Tongue (tissue), 2 donors: ENCODE results near the gene TRAPPC4. TPM values are rescaled to one million over a fixed set of nuclear protein-coding genes. Genes with fewer than 3 reads are reported as not detected.
"Not testable (repeated sequence)": the region's sequence is repeated elsewhere in the genome, so short reads cannot be mapped to it uniquely, and the experiment has no call there.

Source experiments
- DNase-seq: peaks from one replicate; pipeline ENCODE4 v3.0.0-alpha.2; 2015
- total RNA-seq: library from RNA; depleted of rRNA; stranded (reverse); fragments of >200 nt; gene quantifications from one replicate; pipeline ENCODE4 v1.2.3, GENCODE V29; 2014

Gene TRAPPC4
- total RNA-seq, 1 donor from 2014 or later: 29.2 TPM

DNA sequence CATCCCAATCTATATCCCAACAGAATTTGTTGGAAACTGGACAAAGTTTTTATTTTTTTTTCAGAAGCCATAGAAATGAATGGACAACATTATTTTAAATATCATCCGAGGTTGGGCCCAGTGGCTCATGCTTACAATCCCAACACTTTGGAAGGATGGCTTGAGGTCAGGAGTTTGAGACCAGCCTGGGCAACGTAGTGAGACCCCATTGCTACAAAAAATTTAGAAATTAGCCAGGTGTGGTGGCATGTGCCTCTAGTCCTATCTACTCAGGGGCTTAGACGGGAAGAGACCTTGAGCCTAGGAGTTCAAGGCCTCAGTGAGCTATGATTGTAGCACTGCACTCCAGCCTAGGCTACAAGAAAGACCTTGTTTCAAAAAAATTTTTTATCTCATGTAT lies 16.2 kb downstream of the TRAPPC4 start:
- DNase-seq: no peak

DNA sequence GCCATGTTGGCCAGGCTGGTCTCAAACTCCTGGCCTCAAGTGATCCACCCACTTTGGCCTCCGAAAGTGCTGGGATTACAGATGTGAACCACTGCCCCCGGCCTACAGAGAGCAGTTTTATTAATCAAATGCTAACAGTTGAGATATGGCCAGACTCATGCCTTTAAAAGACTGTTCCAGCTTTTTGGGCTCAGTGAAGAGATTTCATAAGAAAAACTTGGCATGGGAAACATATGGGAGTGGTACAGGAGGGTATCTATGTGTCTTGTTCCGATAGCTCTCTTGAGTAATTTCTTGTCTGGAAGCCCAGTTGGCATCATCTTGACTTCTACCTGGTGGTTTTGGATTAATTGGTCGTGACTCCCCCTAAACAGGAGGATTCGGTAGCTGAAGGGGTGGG lies 20.3 kb downstream of the TRAPPC4 start:
- no peak for DNase-seq

DNA sequence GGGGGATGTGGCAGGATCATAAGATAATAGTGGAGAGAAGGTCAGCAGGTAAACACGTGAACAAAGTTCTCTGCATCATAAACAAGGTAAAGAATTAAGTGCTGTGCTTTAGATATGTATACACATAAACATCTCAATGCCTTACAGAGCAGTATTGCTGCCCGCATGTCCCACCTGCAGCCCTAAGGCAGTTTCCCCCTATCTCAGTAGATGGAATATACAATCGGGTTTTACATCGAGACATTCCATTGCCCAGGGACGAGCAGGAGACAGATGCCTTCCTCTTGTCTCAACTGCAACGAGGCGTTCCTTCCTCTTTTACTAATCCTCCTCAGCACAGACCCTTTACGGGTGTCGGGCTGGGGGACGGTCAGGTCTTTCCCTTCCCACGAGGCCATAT lies 20.9 kb downstream of the TRAPPC4 start:
- not testable (repeated sequence) for DNase-seq

DNA sequence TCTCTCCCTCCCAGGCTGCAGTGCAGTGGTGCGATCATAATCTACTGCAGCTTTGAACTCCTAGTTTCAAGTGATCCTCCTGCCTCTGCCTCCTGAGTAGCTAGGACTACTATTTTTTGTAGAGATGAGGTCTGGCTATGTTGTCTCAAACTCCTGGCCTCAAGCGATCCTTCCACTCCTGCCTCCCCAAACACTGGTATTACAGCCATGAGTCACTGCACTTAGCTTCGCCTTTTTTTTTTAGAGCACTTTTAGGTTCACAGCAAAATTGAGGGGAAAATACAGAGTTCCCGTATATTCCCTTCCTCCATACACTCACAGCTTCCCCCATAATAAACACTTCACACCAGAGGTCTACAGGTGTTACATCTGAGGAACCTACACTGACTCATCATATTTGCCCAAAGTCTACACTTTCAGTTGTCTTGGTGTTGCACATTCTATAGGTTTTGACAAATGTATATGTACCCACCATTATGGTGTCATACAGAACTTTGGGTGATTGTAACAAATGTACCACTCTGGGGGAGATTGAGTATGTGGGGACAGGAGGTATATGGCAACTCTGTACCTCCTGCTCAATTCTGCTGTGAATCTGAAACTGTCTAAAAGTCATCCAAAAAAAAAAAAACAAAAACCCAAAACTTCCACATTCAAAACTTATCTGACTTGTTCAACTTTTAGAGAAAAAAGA lies 23.4 kb downstream of the TRAPPC4 start:
- no peak for DNase-seq

DNA sequence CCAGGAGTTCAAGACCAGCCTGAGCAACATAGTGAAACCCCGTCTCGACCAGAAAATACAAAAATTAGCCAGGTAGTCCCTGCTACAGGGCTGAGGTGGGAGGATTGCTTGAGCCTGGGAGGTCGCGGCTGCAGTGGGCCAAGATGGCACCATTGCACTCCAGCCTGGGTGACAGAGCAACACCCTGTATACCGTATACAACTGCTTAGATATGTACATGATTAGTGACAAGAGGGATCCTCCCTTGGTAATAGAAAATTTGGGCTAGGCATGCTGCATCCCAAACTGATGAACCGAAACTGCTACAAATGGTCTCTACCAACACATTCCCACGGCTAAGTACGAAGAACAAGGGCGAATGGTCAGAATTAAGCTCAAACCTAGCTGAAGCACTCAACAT lies 24.4 kb downstream of the TRAPPC4 start:
- DNase-seq: no peak

DNA sequence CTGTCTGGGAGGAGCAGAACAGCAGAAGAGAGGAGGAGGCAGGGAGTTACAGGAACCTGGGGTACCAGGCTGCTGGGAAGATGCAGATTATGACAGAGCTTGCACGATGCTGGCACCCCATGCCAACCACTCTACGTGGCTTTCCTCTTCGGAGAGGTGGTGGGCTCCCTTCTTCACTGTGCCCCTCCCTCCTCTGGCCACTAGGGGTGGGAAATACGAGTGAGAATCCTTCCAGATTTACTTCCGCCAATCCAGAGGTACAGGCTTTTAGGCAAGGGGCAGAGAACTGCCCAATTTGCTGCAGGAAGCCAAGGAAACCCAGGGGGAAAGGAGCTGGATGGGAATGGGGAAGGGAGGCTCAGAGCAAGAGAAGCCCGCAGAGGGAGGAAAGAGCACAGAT lies 26.1 kb downstream of the TRAPPC4 start:
- no peak for DNase-seq

DNA sequence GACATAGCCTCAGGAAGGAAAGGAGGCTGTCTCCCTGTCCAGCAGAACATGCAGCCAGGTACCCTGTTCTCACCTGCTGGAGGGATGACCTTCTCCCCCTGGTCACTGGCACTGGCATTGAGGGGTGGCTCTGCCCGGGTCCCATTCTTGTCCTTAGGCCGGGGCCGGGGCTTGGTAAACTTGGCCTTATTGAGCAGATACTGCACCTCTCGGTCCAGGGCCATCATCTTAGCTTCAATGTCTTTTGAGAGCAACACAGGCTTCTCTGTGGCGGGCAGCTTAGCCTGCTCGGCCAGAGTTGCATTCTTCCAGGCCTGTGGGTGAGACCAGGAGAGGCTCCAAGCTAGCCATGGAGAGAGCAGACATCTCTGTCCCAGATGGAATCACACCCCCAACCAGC lies 27.9 kb downstream of the TRAPPC4 start:
- DNase-seq: no peak

DNA sequence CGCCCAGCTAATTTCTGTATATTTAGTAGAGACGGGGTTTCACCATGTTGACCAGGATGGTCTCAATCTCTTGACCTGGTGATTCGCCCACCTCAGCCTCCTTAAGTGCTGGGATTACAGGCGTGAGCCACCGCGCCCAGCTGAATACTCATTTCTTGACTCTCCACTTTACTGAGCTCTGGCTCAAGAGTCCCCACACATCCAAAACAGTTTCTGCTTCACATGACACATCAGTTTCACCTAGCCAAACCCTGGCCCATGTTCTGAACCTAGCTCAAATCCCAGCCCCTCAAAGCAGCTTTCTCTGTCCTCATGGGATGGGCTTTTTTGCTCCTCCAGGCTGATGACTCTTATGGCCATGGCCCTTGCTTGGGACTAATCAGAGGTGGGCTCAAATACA lies 28.6 kb downstream of the TRAPPC4 start:
- no peak for DNase-seq

DNA sequence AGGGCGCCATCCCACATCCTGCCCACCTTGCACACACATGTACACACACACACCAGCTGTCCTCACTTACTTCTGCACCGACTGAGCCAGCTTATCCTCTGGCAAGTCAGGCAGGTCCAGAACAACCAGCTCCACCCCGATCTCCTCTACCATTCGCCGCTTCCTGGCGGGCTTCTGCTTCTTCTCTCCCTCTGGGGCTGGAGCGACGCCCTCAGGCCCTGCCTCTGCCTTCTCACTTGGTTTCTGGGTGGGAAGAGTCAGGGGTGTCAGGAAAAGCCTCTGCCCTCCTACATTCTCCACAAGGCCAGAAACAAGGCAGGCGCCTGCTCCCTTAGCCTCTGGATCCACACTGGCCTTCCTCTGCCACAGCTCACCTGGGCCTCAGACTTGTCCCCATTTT lies 30.1 kb downstream of the TRAPPC4 start:
- no peak for DNase-seq

DNA sequence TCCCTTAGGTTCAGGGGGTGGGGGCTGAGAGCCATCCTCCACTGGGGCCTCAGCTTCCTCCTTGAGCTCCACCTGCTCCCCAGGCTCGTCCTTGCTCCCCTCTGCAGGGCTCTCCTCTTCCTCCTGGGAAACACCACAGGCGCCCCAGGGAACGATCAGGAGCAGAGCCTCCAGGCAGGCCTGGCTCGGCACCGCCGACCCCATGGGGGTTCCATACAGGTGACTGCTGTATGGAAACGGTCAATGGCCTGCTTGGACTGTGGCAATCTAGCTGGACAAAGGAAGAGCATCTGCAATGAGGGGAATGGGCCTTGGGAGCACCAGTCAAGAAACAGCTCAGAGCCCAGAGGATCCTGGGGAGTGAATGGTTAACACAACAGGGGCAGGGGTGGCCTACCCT lies 30.5 kb downstream of the TRAPPC4 start:
- DNase-seq: no peak

DNA sequence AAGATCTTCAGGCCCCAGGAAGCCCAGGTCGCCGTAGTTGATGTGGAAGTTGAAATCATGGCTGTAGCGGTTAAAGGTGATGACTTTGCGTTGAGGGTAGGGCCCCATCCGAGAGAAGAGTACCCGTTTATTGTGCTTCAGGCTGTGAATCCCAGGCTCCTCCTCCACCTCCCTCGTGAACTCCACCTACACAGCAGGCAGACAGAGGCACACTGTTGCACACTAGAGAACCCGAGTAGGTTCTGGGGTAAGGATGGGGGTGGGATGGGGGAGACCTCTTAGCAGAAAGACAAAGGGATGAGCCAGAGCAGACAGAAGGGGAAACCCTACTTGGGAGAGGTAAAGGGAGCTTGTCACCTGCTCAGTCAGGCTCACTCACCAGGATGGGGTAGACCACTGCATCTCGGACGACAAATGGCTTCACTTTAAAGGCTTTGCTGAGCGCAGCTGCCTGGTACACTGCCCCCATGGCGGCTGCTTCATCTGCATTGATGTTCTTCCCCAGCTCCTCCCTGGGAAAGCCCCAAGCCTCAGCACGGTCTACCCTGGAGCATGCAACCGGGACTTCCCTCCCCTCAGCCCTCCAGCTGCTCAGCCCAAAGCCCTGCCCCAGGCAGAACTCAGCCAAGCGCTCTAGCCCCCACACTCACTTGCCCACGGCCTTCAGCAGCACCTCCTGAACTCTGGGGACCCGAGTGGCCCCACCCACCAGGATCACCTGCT lies 33.0 kb downstream of the TRAPPC4 start:
- DNase-seq: no peak

DNA sequence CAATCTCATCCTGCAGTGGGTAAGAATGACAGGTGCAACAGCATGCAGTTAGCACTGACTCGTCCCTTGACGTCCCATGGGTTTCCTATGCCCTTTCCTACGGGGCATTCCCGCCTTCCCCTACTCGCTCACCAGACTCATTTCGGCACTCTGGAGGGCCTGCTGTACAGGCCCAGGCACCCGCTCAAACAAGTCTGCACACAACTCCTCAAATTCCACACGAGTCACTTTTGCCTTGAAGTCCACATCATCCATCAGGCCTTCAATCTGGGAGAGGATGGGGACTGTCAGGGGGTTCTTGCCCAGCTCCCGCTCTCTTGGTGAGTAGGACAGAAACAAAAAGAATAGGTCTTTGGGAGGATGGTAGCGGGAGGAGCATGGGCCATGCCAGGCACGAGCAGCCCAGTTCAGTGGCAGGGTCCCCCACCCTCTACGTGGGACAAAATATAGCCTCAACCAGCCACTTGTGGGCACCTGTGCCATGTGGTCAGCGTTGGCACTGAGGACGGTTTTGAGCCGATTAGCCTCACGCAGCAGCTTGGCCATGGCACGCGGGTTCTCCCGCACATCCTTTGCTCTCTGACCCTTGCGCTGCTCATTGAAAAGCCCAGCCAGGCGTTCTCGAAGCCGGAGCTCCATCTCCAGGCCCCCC lies 33.7 kb downstream of the TRAPPC4 start:
- DNase-seq: no peak

DNA sequence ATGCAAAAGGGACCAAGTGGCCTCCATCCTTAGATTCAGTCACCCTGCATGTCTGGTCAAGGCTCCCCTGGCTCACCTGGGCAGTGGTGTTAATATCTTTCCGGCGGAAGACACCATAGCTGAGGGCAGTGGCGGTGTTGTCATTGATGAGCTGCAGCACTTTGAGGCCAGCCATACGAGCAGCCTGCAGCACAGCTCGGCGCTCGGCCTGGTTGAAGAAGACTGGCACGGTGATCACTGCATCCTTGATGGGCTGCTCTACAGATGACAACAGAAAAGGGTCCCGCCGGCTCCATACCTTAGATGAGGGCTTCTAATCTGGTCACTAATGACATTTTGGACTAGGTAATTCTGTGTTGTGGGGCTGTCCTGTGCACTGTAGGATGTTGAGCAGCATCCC lies 35.9 kb downstream of the TRAPPC4 start:
- no peak for DNase-seq

DNA sequence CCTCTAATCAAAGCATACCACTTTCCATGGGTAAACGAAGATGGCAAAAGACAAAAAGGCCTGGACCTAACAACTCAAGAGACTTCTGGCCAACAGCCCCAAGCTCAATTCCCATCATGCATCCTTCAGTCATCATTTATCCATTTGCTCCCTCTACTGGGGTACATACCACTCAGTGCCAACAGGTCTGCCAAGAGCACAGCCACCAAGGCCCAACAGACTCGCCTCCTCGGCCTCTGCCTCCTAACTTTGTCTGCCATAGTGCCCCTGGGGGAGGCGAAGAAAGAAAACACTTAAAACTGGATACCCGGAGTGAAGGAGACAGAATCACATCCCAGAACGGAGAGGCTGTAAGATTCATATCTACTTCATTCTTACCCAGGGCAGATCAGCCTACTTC lies 37.3 kb downstream of the TRAPPC4 start:
- DNase-seq: no peak

DNA sequence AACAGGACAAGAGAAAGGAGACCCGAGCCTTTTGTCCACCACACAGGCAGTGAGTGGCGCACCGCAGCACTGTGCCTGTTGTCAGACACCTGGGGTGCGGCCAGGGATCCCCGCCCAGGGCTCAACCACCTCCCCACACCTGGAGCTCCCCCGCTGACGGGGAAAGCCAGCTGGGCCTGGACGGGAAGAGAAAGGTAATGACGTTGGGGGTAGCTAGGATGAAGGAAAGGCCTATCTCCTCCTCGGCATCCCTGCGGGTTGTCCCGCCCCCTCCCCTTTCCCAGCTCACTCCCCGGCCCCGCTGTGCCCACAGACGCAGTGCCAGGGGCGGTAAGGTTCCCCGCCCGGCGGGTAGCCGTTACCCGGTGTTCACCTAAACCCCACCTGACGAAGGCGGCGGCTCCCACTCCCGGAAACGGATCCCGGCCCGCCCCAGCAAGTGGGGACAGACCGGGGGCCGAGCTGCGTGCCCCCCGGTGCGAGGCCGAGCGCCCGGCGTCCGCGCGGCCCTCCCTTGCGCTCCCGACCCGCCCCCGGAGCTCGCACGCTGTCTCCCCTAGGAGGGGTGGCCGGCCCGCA lies 37.9 kb downstream of the TRAPPC4 start:
- DNase-seq: no peak

DNA sequence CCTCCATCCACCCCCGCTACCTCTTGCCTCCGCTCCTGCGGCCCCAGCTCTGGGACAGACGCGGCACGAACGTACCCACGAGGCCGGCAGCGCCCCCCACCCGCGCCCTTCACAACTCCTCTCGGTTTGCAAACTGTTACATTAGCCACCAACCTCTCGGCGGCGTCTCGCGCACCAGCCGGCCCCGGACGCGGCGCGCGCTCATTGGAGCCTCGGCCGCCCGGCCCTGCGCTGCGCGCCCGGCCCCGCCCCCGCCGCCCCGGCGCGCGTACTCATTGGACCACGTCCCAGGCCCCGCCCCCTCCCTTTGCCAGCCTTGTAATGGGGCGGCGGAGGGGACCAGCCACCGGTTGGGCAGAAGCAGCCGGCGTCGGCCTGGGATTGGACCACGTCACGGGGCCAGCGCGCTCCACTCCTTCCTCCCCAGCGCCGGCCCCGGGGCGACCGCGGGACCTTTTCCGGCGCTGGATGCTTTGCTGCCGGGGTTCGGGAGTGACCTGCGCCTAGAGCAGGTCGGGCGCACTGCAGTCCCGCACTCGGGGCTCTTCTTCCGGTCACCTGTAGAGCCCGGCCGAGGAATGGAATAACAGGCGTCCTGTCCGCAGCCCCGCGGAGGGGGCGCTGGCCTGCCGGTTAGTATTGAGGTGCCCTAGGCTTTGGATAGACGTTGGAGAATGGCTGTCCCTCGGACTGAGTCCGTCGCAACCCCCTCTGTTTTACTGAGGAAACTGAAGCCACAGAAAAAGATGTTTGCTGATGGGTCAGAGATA lies 38.6 kb downstream of the TRAPPC4 start, which contains the start of gene HYOU1:
Gene HYOU1, minus strand, starts transcription at position 206 of the 770 bp plus-strand sequence. CDS start 1,045 bp downstream, outside the sequence.
- DNase-seq: peak; percentile 98

DNA sequence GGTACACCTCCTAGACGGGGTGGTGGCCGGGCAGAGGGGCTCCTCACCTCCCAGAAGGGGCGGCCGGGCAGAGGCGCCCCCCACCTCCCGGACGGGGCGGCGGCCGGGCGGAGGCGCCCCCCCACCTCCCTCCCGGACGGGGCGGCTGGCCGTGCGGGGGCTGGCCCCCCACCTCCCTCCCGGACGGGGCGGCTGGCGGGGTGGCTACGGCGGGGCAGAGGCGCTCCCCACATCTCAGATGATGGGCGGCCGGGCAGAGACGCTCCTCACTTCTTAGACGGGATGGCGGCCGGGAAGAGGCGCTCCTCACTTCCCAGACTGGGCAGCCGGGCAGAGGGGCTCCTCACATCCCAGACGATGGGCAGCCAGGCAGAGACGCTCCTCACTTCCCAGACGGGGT lies 40.6 kb downstream of the TRAPPC4 start:
- not testable (repeated sequence) for DNase-seq

DNA sequence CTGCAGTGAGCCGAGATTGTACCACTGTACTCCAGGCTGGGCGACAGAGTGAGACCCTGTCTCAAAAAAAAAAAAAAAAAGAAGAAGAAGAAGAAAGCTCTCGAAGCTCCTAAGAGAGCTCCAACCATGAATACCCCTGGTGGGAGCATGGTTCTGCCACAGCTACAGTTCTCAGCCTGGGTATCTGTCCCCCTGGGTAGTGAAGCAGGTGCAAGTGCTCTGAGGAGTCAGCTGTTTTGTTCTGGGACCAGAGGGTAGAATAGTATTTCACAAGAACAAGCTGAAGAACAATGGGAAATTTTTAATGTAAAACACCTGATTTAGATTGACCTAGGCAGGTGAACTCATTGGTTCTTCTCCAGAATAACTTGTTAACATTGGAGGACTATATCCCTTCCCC lies 42.7 kb downstream of the TRAPPC4 start:
- DNase-seq: no peak

DNA sequence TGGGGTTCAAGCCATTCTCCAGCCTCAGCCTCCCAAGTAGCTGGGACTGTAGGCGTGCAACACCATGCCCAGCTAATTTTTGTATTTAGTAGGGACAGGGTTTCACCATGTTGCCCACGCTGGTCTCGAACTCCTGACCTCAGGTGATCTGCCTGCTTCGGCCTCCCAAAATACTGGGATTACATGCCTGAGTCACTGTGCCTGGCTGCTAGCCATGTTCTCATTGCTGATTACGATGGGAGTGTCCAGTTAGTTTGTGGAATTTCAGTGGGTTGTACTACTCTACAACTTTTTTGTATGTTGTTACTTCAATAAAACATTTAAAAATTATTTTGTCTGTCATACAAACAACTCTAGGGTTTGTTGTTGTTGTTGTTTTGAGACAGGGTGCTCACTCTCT lies 44.2 kb downstream of the TRAPPC4 start:
- no peak for DNase-seq

DNA sequence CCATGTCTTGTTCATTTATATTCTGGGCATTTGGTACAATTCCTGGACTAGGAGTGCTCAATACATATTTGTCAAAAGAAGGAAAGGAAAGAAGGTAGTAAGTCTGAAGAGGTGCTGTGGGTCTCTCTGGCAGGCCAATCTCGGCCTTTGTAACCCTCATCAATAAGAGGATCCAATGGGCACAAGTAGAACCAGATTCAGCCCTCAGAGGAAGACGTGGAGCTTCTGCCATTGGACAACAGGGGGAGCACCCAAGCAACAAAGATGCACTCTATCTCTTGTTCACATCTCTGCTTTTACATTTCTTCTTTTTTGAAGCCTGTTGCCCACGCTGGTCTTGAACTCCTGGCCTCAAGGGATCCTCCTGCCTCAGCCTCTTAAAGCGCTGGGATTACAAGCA lies 46.8 kb downstream of the TRAPPC4 start:
- no peak for DNase-seq

DNA sequence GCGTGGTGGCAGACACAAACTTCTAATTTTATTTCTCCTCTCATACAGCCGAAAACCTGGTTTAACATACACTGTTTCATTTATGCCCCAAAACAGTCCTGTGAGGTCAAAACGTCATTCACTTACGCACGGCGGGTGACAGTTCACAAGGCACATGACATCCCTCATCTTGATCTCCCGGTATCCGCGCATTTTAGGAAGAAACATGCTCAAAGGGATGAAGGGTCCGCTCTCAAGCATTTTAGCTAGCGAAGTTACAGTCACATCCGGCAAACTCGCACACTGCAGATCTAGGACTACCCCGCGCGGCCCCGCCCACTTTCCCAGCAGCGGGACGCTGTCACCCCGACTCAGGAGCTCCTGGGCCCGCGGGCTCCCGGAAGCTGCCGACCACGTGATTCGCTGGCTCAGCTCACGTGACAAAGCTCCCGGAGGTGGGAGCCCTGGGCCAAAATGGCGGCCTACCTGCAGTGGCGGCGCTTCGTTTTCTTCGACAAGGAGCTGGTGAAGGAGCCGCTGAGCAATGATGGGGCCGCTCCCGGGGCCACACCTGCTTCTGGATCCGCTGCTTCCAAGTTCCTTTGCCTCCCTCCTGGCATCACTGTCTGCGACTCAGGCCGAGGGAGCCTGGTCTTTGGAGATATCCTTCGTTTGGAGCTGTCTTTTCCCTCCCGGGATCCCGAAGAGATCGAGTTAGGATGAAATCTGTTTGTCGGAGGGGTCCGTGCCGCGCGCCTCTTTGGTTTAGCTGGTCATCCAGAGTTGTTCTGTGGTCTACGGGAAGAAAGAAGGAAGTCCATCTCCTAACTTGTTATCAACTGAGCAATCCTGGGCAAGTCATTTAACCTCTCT lies 49.0 kb downstream of the TRAPPC4 start, which contains the start of gene VPS11:
Gene VPS11, plus strand, starts transcription at position 448 of the 852 bp plus-strand sequence. Its CDS starts 6 bp downstream, at position 454.
- DNase-seq: peak; percentile 98
